Gastrocnemius medialis (tissue), 4 donors: Measurements from ENCODE around the gene ARL3.

ENCODE experiments used
- CTCF ChIP-seq, 5 experiments: fragments of 450-650 bp in 3 of 5; fragments of 200-600 bp in 2 of 5; sonication (generic) in 2 of 5; IDR thresholded peaks in 4 of 5; conservative IDR thresholded peaks in 1 of 5; 1 replicate in 4 of 5; 2 replicates in 1 of 5; pipeline ENCODE4 v1.5.1; 2016 to 2019; ENCODE audit warnings: antibody characterized with exemption in 5 of 5, mild to moderate bottlenecking in 3 of 5, moderate library complexity in 3 of 5
- POLR2A ChIP-seq, 2 donors: fragments of 450-650 bp; IDR thresholded peaks; one replicate each; pipeline ENCODE4 v1.6.1; 2017; ENCODE audit warnings: antibody characterized with exemption in 2 of 2, mild to moderate bottlenecking in 2 of 2, moderate library complexity in 2 of 2

GRCh38 chr10:102752934-102753664 is 38.9 kb upstream of the ARL3 start:
- TF ChIP-seq POLR2A (IDR thresholded peaks at IDR 0.05) = no peak
- peak; percentile 44 to 66 (median 51) for TF ChIP-seq CTCF (IDR thresholded peaks at IDR 0.05 in 4 of 5, conservative IDR thresholded peaks at IDR 0.05 in 1 of 5)
